Renal pelvis (tissue), 12 donors: ENCODE results near the gene ANAPC4. TPM values are rescaled to one million over a fixed set of nuclear protein-coding genes. Genes with fewer than 3 reads are reported as not detected.
A peak's percentile ranks its signal among the peaks of the same experiment; 100 is the strongest.
"Not testable (repeated sequence)": the region's sequence is repeated elsewhere in the genome, so short reads cannot be mapped to it uniquely, and the experiment has no call there.

Experiments used
- DNase-seq: peaks from one replicate; pipeline ENCODE4 v3.0.0-alpha.2; 2013
- long read RNA-seq, 16 experiments: transcript quantifications; one replicate each; lab custom pipeline, GENCODE V29; 2026
- polyA plus RNA-seq, 3 donors: library from polyadenylated mRNA; unstranded; fragments of 120-200 nt; gene quantifications; one replicate each; pipeline ENCODE4 v1.2.1, GENCODE V29; 2013; ENCODE audit not compliant: insufficient read length in 3 of 3

ANAPC4 gene, protein sequence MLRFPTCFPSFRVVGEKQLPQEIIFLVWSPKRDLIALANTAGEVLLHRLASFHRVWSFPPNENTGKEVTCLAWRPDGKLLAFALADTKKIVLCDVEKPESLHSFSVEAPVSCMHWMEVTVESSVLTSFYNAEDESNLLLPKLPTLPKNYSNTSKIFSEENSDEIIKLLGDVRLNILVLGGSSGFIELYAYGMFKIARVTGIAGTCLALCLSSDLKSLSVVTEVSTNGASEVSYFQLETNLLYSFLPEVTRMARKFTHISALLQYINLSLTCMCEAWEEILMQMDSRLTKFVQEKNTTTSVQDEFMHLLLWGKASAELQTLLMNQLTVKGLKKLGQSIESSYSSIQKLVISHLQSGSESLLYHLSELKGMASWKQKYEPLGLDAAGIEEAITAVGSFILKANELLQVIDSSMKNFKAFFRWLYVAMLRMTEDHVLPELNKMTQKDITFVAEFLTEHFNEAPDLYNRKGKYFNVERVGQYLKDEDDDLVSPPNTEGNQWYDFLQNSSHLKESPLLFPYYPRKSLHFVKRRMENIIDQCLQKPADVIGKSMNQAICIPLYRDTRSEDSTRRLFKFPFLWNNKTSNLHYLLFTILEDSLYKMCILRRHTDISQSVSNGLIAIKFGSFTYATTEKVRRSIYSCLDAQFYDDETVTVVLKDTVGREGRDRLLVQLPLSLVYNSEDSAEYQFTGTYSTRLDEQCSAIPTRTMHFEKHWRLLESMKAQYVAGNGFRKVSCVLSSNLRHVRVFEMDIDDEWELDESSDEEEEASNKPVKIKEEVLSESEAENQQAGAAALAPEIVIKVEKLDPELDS
- polyA plus RNA-seq: 10 to 100 TPM; 33.1 to 60.7 (median 56.1) TPM
- long read RNA-seq, donor 1, partial matches to known transcripts: 10 of 11 reads
- long read RNA-seq, donor 1, other reads (novel, unspliced or antisense): 0 of 11 reads
- long read RNA-seq, donor 2, partial matches to known transcripts: 35 of 39 reads
- long read RNA-seq, donor 2, other reads (novel, unspliced or antisense): 0 of 39 reads
- long read RNA-seq, donor 3, partial matches to known transcripts: 11 of 14 reads
- long read RNA-seq, donor 3, other reads (novel, unspliced or antisense): 0 of 14 reads
- long read RNA-seq, donor 4, partial matches to known transcripts: 22 of 25 reads
- long read RNA-seq, donor 4, other reads (novel, unspliced or antisense): 0 of 25 reads
- long read RNA-seq, donor 5: 0 reads
- long read RNA-seq, donor 6, partial matches to known transcripts: 26 of 26 reads
- long read RNA-seq, donor 6, other reads (novel, unspliced or antisense): 0 of 26 reads
- long read RNA-seq, donor 7, partial matches to known transcripts: 9 of 12 reads
- long read RNA-seq, donor 7, other reads (novel, unspliced or antisense): 0 of 12 reads
- long read RNA-seq, donor 8, partial matches to known transcripts: 7 of 7 reads
- long read RNA-seq, donor 8, other reads (novel, unspliced or antisense): 0 of 7 reads
- long read RNA-seq, donor 9, partial matches to known transcripts: 24 of 26 reads
- long read RNA-seq, donor 9, other reads (novel, unspliced or antisense): 0 of 26 reads
- long read RNA-seq, donor 10, partial matches to known transcripts: 28 of 30 reads
- long read RNA-seq, donor 10, other reads (novel, unspliced or antisense): 0 of 30 reads
- long read RNA-seq, donor 11, partial matches to known transcripts: 8 of 10 reads
- long read RNA-seq, donor 11, other reads (novel, unspliced or antisense): 0 of 10 reads
- long read RNA-seq, donor 12, partial matches to known transcripts: 42 of 46 reads
- long read RNA-seq, donor 12, other reads (novel, unspliced or antisense): 0 of 46 reads
- long read RNA-seq, donor 13, partial matches to known transcripts: 15 of 15 reads
- long read RNA-seq, donor 13, other reads (novel, unspliced or antisense): 0 of 15 reads
- long read RNA-seq, donor 14, partial matches to known transcripts: 11 of 13 reads
- long read RNA-seq, donor 14, other reads (novel, unspliced or antisense): 0 of 13 reads
- long read RNA-seq, donor 15, partial matches to known transcripts: 16 of 19 reads
- long read RNA-seq, donor 15, other reads (novel, unspliced or antisense): 0 of 19 reads
- long read RNA-seq, donor 16, partial matches to known transcripts: 25 of 29 reads
- long read RNA-seq, donor 16, other reads (novel, unspliced or antisense): 0 of 29 reads

DNA sequence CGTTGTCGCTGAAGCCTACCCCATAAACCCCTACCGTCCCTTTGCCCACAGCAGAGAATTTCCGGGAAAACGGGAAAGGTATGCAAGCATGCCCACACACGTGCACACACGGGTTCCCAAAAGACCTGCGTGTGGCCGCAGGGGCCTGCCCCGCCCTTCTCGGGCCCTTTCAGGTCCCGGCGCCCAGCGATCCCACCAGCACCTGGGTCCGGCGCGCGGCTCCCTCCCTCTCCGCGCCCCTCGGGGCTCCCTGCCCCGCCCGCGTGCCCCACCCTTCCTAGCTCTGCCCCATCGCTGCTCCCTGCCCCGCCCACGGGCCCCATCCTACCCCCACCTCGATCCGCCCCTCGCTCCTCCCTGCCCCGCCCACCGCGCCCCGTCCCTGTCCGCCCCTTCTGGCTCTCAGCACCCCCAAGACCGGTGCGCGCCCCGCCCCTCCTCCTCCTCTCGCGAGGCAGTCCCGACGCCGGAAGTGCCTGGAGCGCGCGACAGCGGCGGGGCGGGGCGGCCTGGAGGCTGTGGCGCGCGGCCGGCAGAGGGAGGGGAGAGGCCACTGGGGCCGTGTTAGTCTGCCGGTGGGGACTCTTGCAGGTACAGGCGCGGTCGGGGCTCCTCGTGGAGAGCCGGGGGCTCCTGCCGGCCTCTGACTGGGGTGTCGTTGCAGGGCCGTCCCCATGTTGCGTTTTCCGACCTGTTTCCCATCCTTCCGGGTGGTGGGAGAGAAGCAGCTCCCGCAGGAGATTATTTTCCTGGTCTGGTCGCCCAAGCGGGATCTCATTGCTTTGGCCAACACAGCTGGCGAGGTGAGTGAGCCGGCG lies at the start of gene ANAPC4:
ANAPC4 (plus strand) TSS at position 510 of the 818 bp plus-strand sequence; CDS start at position 675, 165 bp downstream.
- peak; percentile 90 for DNase-seq

DNA sequence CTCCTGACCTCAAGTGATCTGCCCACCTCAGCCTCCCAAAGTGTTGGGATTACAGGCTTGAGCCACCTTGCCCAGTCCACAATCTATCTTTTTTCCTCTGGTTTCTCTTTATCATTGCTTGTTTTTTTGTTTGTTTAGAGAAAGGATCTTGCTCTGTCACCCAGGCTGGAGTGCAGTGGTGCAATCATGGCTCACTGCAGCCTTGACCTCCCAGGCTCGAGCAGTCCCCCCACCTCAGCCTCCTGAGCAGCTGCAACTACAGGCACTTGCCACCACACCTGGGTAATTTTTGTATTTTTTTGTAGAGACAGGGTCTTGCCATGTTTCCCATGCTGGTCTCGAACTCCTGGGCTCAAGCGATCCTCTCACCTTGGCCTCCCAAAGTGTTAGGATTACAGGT lies 48.6 kb upstream of the ANAPC4 start:
- DNase-seq: not testable (repeated sequence)

DNA sequence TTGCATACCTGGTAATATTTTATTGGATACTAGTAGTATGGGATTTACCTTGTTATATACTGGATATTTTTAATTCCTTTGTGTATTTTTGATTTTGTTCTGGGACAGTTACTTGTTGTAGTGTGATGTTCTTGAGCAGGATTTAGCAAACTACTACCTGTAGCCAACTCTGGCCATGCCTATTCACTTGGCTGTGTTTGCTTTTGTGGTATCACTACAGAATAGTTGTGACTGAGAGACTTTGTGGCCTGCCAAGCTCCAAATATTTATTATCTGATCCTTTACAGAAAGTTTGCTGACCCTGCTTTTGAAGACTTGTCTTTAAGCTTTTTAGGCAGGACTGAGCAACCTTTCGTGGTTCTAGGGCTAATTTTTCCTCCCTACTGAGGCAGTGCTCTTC lies 46.7 kb upstream of the ANAPC4 start:
- DNase-seq: no peak

DNA sequence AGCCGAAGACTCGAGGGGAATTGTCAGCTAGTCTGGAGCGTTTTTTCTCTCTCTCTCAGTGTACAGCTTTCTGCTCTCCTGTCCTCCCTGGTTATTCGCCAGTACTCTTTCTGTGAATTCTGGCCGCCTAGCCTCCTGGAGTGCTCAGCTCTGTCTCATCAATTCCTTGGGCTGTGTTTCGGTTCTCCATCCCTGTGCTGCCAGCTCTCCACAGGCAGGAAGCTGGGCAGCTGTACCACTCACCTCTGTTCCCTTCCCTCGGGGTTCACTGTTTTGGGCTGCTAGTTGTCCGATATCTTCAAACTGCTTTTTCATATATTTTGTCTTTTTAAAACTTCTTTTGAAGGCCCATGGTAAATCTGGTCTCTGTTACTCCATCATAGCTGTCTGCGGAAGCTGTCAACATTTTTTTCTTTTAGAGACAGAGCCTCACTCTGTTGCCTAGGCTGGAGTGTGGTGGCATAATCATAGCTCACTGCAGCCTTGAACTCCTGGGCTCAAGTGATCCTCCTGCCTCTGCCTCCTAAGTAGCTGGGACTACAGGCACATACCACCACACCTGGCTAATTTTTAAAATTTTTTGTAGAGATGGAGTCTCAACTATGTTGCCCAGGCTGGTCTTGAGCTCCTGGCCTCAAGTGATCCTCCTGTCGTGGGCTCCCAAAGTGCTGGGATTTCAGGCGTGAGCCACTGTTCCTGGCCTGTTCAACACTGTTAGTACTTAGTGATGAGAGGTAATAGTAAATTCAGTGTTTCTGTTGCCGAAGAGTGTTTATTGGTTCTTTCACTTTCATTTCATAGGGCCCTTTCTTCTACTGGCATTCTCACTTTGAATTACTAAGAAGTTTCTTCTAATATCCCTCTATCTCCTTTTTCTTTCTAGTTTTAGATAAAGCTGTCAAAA lies 45.9 kb upstream of the ANAPC4 start:
- no peak for DNase-seq

DNA sequence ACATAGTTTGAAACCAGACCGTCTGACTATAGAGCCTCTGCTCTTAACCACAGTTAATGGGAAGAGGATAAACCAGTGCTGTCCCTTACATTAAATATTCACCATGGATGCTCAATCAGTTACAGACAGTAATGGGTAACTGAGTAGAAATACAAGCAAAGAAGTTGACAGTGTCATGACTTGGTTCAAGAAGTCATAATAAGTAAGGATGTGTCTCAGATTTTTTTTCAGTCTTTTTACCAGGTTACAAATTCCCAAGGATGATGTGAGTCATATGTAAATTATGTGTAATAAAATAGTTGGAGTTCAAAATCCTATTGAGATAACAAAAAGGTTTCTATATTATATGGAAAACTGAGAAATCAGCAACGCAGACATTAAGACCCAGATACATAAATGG lies 33.4 kb upstream of the ANAPC4 start:
- DNase-seq: no peak

DNA sequence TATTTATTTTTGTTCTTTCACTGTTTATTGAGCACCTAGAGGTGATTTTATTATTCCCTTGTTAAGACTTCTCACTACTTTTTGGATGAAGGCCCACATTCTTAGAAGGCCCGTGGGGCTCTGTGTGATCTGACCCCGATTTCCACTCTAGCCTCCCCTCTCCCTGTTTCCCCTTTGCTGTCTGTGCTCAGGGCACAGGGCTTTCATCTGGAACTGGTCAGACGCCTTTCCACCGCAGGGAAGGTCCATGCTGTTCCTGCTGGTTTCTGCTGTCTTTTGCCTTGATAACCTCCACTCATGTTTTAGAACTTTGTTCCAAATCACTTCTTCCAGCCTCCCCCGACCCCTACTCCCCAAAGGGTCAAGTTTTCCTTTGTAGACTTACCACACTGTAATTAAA lies 31.3 kb upstream of the ANAPC4 start:
- DNase-seq: no peak

DNA sequence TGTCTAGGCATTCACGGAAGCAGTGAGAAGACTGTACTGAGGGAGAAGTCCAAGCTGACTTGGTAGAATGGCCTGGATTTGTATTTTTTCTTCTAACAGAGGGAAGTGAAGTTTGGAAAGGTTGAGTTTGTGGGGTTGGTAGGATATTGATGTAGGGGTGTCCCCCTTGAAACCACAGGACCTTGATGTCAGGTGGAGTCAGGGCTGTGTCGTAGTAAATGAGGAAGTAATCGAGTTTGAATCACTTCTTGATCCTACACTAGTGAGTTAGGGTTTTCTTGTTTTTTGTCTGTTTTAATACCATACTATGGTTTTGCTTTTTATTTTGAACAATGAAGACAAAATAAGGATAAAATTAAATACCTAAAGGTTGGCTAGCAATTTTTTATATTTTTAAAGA lies 30.1 kb upstream of the ANAPC4 start:
- DNase-seq: no peak

DNA sequence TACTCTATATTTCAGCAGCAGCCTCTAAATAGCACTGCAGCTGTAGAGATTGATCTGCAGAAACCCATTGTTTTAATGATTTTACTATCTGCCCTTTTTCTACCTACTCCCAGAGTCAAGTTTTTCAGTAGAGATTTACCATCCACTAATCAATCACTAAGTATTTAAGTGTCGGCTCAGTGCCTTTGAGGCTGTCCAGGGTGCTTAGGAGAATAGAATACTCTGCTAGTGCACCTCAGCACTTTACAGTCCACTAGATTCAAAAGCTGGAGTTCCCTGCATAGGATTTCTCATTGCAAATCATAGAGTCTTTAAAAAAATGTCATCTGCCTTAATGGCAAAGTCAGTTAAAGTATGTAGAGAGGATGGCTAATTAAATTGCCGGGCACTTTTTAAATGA lies 29.6 kb upstream of the ANAPC4 start:
- no peak for DNase-seq

DNA sequence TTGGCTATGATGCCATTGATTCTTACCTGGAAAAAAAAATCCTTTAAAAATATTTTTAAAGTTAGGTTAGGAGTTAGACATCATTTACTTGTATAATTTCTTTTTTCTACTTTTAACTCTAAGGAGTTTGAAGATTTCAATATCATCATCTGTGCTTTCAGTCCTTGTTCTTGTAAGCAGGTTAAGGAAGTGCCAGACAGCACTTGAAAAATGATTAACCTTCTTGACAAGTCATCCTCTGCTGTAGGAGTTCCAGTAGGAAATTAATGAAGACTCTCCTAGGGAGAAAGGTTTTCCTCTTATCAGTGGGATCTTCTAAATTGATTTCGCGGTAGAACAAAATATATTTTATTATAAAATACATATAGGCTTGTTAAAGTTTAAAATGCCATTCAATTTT lies 29.1 kb upstream of the ANAPC4 start:
- DNase-seq: no peak

DNA sequence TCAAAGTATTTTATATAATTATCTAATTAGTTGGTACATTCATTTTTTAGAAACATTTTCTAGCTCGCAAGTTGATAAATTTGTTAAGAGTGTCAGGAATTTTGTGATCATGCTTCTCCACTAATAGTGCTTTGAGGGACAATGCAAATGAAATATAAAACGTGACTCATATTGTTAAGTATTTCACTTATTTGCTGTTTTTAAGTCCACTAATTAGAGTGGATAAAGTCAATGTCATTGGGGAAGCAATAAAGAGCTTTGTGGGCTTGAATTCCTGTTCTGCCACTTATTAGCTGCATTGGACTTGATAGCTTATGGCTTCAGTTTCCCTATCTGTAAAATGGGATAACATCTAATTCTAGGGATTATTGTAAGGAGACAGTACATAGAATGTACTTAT lies 26.5 kb upstream of the ANAPC4 start:
- no peak for DNase-seq

DNA sequence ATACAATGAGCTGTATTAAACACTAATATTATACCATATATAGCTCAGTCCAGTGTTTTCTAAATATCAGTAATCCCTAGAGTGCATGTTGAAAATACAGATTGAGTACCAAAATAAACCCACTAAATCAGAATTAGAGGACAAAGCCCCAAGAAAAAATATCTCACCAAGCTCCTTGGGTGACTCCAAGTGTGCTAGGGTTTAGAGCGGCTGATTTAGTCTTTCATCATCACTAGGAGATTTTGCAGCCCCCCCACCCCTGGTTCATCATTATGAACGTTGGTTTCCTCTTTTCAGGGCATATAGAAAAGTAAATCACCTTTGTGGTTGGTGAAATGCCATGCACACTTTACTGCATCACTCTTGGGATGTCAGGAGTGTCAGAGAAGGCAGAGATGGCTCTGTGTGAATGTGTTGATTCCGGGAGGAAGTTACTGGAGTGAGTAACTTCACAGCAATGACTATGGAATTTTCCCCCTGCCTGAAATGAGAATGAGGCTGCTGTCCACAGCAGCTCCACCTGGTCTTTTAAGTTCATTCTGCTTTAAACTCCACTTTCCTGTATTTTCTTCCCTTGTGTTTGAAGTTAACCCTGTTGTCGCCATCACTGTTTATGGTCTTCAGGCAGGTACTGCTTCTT lies 25.2 kb upstream of the ANAPC4 start:
- DNase-seq: no peak

DNA sequence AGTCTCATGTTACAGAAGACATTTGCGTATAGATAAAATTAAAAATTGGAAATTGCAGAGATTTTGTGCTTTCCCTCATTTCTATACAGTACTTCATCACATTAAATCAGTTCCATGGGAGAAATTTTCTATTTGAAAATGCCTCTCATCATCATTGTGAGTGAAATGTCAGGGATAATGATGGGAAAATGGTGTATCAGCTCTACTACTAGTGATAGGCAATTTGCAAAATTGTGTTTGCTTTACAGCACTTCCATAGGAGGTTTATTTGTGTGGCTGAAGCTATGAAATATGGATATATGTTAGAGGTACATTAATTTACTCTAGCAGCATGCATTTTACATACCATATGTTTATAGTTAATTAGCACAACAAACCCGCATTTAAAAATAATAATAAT lies 21.0 kb upstream of the ANAPC4 start:
- no peak for DNase-seq

DNA sequence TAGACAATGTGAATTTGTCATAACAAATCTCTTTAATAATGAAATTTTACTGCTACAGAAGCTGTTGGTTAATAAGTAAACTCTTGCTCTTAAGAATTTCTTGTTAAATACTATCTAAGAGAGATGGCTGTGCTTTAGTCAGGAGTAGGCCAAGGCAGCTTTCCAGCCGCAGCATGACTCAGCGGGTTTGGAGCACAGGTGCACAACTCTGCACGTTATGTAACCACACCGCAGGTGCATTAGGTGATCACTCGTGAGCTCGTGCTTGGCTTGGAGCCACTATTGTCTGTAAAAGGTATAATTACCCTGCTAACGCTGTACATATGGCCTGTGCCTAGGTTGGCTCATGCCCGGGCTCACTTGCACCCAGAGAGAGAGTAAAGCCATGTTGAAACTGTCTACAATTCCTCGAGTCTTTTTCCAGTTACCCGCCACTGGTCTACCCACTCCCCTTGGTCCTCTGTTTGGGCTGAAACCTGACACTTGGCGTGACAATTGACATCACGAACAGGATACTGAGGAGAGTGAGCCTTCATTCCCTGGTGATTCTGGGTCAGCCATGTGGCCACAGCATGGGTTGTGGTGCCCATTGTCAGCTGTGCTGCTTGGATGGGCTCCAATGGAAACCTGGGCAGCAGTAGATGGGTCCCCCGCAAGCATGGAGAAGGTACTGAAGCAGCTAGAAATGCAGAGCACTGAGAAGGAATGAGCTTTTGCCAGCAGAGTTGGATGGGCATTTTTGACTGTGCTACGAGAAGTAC lies 18.4 kb upstream of the ANAPC4 start:
- DNase-seq: no peak

DNA sequence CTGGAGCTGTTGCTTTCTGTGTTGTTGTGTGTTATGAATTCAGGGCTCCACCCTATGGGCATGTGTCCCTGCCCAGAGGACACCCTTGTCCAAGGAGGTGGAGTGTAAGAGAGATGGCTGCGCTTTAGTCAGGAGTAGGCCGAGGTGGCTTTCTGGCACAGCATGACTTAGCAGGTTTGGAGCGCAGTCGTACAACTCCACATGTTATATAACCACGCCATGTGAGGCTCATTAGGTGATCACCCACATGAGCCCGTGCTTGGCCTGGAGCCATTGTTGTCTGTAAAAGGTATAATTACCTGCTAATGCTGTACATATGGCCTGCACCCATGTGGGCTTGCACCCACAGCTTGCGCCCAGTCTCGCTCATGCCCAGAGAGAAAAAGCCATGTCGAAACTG lies 15.8 kb upstream of the ANAPC4 start:
- DNase-seq: no peak

DNA sequence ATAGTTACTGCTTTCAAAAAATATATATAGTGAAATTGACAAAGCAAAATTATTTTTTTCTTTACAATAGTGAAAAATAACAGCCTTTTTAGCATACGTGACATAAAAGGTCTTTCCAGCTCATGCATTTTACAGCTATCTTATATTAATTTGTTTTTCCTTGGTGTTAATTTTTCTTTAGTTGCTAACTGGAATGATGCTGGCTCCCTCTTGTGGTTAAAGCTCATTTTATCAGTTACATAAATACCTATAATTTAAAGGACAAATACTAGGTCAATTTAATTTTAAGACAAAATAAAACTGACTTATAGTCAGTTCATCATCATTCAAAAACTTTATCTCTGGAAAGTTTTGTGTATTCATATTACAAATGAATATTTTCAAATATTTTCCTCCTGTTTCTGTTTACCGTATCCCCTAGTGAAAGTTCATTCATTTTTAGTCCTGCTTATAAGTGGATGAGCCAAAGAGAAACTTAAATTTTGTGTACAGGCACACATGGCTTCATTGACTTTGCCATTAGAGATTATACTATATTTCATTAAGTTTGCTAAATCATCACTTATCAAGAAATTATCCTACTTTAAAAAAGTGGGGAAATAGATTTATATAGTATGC lies 9.9 kb upstream of the ANAPC4 start:
- peak; percentile 33 for DNase-seq

DNA sequence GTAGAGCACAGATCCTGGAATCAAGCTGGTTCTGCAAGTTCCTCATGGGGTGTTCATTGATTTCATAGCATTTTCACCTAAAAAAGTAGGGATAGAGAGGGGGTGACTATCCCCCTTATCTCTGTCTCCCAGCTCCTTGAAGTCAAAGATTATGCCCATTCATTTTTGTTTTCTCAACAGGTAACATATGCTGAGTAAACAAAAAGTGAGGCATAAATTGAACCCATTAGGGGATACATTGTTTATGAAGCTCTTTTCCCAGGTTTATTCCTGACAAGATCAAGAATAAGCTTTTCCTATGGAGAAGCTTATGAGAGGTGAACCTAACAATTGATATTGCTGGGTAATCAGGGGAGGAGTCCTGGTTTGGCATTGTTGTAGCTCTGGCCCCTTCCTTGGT lies 9.2 kb upstream of the ANAPC4 start:
- DNase-seq: no peak
